ENCODE data around the gene UCN2. TPM values are rescaled to one million over a fixed set of nuclear protein-coding genes. Genes with fewer than 3 reads are reported as not detected.

Gene UCN2
- total RNA-seq, 1 experiment from 2014 or later = not detected

DNA sequence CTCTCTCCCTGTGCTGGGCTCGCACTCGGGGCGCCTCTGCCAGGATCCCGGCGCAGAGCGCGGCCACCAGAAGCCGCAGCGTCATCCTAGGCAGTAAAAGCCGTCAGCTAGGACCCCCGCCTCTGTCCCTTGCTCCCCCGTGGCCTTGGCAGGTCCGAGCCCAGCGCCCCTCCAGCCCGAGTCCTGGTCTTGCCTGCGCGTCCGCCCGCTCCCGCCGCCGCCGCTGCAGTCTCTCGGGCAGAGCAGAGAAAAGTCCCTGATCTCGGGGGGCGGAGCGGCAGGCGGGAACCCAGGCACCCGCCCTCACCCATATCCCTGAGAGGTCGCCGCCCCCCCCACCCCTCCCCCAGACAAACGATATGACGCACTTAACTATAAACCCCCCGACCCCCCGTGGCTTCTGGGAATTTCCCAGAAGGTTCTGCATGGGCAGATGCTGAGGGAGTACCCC, 31.5 kb upstream of the UCN2 start, which contains the start of gene COL7A1 (continued):
- TF ChIP-seq, protein P1, sequence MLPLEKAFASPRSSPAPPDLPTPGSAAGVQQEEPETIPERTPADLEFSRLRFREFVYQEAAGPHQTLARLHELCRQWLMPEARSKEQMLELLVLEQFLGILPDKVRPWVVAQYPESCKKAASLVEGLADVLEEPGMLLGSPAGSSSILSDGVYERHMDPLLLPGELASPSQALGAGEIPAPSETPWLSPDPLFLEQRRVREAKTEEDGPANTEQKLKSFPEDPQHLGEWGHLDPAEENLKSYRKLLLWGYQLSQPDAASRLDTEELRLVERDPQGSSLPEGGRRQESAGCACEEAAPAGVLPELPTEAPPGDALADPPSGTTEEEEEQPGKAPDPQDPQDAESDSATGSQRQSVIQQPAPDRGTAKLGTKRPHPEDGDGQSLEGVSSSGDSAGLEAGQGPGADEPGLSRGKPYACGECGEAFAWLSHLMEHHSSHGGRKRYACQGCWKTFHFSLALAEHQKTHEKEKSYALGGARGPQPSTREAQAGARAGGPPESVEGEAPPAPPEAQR (CRISPR knock-in tag; IDR thresholded peaks at IDR 0.05) = no peak
- TF ChIP-seq FOXP4 (CRISPR knock-in tag; IDR thresholded peaks at IDR 0.05) (no peak), ZNF263 (CRISPR knock-in tag; IDR thresholded peaks at IDR 0.05; ENCODE audit: low read depth) (no peak), ETV6 (CRISPR knock-in tag; IDR thresholded peaks at IDR 0.05) (no peak), ZNF138 (CRISPR knock-in tag; conservative IDR thresholded peaks at IDR 0.05) (no peak), ZBTB21 (CRISPR knock-in tag; IDR thresholded peaks at IDR 0.05; ENCODE audit: borderline replicate concordance) (no peak), ATF2 (CRISPR knock-in tag; IDR thresholded peaks at IDR 0.05; ENCODE audit: borderline replicate concordance, low read depth) (no peak), GTF2I (CRISPR knock-in tag; conservative IDR thresholded peaks at IDR 0.05) (no peak)
- TF ChIP-seq, protein P2, sequence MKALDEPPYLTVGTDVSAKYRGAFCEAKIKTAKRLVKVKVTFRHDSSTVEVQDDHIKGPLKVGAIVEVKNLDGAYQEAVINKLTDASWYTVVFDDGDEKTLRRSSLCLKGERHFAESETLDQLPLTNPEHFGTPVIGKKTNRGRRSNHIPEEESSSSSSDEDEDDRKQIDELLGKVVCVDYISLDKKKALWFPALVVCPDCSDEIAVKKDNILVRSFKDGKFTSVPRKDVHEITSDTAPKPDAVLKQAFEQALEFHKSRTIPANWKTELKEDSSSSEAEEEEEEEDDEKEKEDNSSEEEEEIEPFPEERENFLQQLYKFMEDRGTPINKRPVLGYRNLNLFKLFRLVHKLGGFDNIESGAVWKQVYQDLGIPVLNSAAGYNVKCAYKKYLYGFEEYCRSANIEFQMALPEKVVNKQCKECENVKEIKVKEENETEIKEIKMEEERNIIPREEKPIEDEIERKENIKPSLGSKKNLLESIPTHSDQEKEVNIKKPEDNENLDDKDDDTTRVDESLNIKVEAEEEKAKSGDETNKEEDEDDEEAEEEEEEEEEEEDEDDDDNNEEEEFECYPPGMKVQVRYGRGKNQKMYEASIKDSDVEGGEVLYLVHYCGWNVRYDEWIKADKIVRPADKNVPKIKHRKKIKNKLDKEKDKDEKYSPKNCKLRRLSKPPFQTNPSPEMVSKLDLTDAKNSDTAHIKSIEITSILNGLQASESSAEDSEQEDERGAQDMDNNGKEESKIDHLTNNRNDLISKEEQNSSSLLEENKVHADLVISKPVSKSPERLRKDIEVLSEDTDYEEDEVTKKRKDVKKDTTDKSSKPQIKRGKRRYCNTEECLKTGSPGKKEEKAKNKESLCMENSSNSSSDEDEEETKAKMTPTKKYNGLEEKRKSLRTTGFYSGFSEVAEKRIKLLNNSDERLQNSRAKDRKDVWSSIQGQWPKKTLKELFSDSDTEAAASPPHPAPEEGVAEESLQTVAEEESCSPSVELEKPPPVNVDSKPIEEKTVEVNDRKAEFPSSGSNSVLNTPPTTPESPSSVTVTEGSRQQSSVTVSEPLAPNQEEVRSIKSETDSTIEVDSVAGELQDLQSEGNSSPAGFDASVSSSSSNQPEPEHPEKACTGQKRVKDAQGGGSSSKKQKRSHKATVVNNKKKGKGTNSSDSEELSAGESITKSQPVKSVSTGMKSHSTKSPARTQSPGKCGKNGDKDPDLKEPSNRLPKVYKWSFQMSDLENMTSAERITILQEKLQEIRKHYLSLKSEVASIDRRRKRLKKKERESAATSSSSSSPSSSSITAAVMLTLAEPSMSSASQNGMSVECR (CRISPR knock-in tag; IDR thresholded peaks at IDR 0.05; ENCODE audit: borderline replicate concordance) = no peak
- TF ChIP-seq, protein P3, sequence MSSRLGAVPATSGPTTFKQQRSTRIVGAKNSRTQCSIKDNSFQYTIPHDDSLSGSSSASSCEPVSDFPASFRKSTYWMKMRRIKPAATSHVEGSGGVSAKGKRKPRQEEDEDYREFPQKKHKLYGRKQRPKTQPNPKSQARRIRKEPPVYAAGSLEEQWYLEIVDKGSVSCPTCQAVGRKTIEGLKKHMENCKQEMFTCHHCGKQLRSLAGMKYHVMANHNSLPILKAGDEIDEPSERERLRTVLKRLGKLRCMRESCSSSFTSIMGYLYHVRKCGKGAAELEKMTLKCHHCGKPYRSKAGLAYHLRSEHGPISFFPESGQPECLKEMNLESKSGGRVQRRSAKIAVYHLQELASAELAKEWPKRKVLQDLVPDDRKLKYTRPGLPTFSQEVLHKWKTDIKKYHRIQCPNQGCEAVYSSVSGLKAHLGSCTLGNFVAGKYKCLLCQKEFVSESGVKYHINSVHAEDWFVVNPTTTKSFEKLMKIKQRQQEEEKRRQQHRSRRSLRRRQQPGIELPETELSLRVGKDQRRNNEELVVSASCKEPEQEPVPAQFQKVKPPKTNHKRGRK (CRISPR knock-in tag; IDR thresholded peaks at IDR 0.05; ENCODE audit: borderline replicate concordance) = no peak

- CTCF ChIA-PET = interaction anchor here (1.4 kb wide), 1 partner anchor 41 kb away, joined by 4 read pairs; the partner anchor contains the start of gene SLC26A6
- H3K36me3 Mint-ChIP-seq = peaks cover 18% of the 10 kb centered on the region
- peaks cover 16% of the 10 kb centered on the region for H3K4me1 Mint-ChIP-seq
- DNase-seq (ENCODE audit: low spot score) (no peak), ATAC-seq (peak; percentile 5; the same call in 1 of the 2 replicates)
- peak overlapping the region; percentile 43 for H3K4me3 Mint-ChIP-seq
- POLR2A ChIA-PET = no interaction called here
- H3K9me3 Mint-ChIP-seq = no peaks in the 10 kb centered on the region
- H3K27ac Mint-ChIP-seq = no peak overlapping the region
- no peaks in the 10 kb centered on the region; the same call in 1 of the 2 replicates for H3K27me3 Mint-ChIP-seq (ENCODE audit: low read depth)
- TF ChIP-seq ZNF138 (CRISPR knock-in tag; conservative IDR thresholded peaks at IDR 0.05) (no peak), IRF2 (CRISPR knock-in tag; IDR thresholded peaks at IDR 0.05; ENCODE audit: borderline replicate concordance, low read depth) (no peak), NR1H2 (CRISPR knock-in tag; IDR thresholded peaks at IDR 0.05) (no peak), ZNF425 (CRISPR knock-in tag; conservative IDR thresholded peaks at IDR 0.05) (no peak), SMAD3 (CRISPR knock-in tag; IDR thresholded peaks at IDR 0.05; ENCODE audit: borderline replicate concordance) (no peak), ELF4 (CRISPR knock-in tag; IDR thresholded peaks at IDR 0.05; ENCODE audit: low read depth) (no peak), ATF6 (CRISPR knock-in tag; IDR thresholded peaks at IDR 0.05) (no peak), TCF7 (CRISPR knock-in tag; IDR thresholded peaks at IDR 0.05; ENCODE audit: low read depth) (no peak), CREB1 (CRISPR knock-in tag; IDR thresholded peaks at IDR 0.05) (no peak)
These were observed 31.0 kb upstream of the UCN2 start for GRCh38 chr3:48594417-48595049.
